HepG2 (cell line): ENCODE data around the gene LAMA5. TPM values are rescaled to one million over a fixed set of nuclear protein-coding genes. Genes with fewer than 3 reads are reported as not detected.

ENCODE experiments used
- AKAP8 ChIP-seq: sonication (generic); formaldehyde crosslinking; IDR thresholded peaks from 2 replicates; pipeline ENCODE4 v1.5.1; 2020; ENCODE audit warnings: mild to moderate bottlenecking, missing genetic modification reagents
- ASH2L ChIP-seq: fragments of 300-600, 200-600 bp; sonication (generic); IDR thresholded peaks from 2 replicates; pipeline ENCODE4 v1.7.0; 2017; ENCODE audit warnings: low read depth, mild to moderate bottlenecking, moderate library complexity, mixed read lengths, low read length; ENCODE audit not compliant: insufficient read length
- ELF3 ChIP-seq: IDR thresholded peaks from 2 replicates; pipeline ENCODE4 v1.6.1; 2016; ENCODE audit warnings: missing genetic modification reagents, missing compliant biosample characterization
- EP300 ChIP-seq, 3 experiments: sonication (generic) in 1 of 3; formaldehyde crosslinking in 1 of 3; IDR thresholded peaks; 2 replicates each; pipeline versions ENCODE4 v1.5.1 to v1.6.1; 2011 to 2020; ENCODE audit warnings: low read depth in 2 of 3, low read length in 2 of 3, borderline replicate concordance in 1 of 3, improper control_type of control experiment in 1 of 3, mild to moderate bottlenecking in 1 of 3, missing genetic modification reagents in 1 of 3, moderate library complexity in 1 of 3
- ETV6 ChIP-seq: sonication (generic); formaldehyde crosslinking; conservative IDR thresholded peaks from 2 replicates; pipeline ENCODE4 v1.4.0; 2020; ENCODE audit warnings: missing genetic modification reagents
- EZH2 ChIP-seq: conservative IDR thresholded peaks from 2 replicates; pipeline ENCODE4 v1.6.1; 2012; ENCODE audit warnings: mild to moderate bottlenecking, low read depth, low read length, moderate library complexity
- JARID2 ChIP-seq: sonication (generic); formaldehyde crosslinking; IDR thresholded peaks from 2 replicates; pipeline ENCODE4 v1.8.1; 2023; ENCODE audit warnings: missing genetic modification reagents, inconsistent platforms; ENCODE audit not compliant: insufficient replicate concordance
- MXD3 ChIP-seq: IDR thresholded peaks from 2 replicates; pipeline ENCODE4 v1.6.1; 2016; ENCODE audit warnings: mild to moderate bottlenecking, missing biosample characterization, missing genetic modification reagents
- NR0B2 ChIP-seq: sonication (generic); formaldehyde crosslinking; IDR thresholded peaks from 2 replicates; pipeline ENCODE4 v1.4.0; 2020; ENCODE audit warnings: mild to moderate bottlenecking, missing genetic modification reagents
- PATZ1 ChIP-seq: sonication (generic); formaldehyde crosslinking; IDR thresholded peaks from 2 replicates; pipeline ENCODE4 v1.4.0; 2020; ENCODE audit warnings: missing genetic modification reagents
- RFX1 ChIP-seq: fragments of 450-650 bp; IDR thresholded peaks from 2 replicates; pipeline ENCODE4 v1.6.1; 2017
- RFX5 ChIP-seq: IDR thresholded peaks from 2 replicates; pipeline ENCODE4 v1.6.1; 2011; ENCODE audit warnings: low read depth, low read length, improper control_type of control experiment
- RFXAP ChIP-seq: sonication (generic); formaldehyde crosslinking; IDR thresholded peaks from 2 replicates; pipeline ENCODE4 v1.4.0; 2020; ENCODE audit warnings: missing genetic modification reagents, borderline replicate concordance
- SMAD9 ChIP-seq: sonication (generic); formaldehyde crosslinking; IDR thresholded peaks from 2 replicates; pipeline ENCODE4 v1.5.1; 2020; ENCODE audit warnings: mild to moderate bottlenecking, missing genetic modification reagents
- SNAPC5 ChIP-seq: sonication (generic); formaldehyde crosslinking; IDR thresholded peaks from 2 replicates; pipeline ENCODE4 v1.8.1; 2023; ENCODE audit warnings: mild to moderate bottlenecking, missing genetic modification reagents, borderline replicate concordance
- SRSF1 ChIP-seq: fragments of 200-400 bp; formaldehyde crosslinking; optimal IDR thresholded peaks from 2 replicates; pipeline ENCODE3; 2017; ENCODE audit warnings: mild to moderate bottlenecking, low read depth, low read length, moderate library complexity
- TBX2 ChIP-seq: sonication (generic); formaldehyde crosslinking; IDR thresholded peaks from 2 replicates; pipeline ENCODE4 v1.5.0; 2020; ENCODE audit warnings: missing genetic modification reagents, mild to moderate bottlenecking, borderline replicate concordance
- TCF7 ChIP-seq: sonication (generic); IDR thresholded peaks from 2 replicates; pipeline ENCODE4 v1.6.1; 2016; ENCODE audit warnings: antibody characterized with exemption, low read depth
- YEATS4 ChIP-seq: sonication (generic); formaldehyde crosslinking; IDR thresholded peaks from 2 replicates; pipeline ENCODE4 v1.4.0; 2020; ENCODE audit warnings: missing genetic modification reagents, borderline replicate concordance
- ZNF326 ChIP-seq: sonication (generic); formaldehyde crosslinking; IDR thresholded peaks from 2 replicates; pipeline ENCODE4 v1.4.0; 2020; ENCODE audit warnings: missing genetic modification reagents, borderline replicate concordance
- ZNF329 ChIP-seq: sonication (generic); formaldehyde crosslinking; IDR thresholded peaks from 2 replicates; pipeline ENCODE4 v1.9.0; 2021; ENCODE audit warnings: low read depth, mild to moderate bottlenecking, missing genetic modification reagents
- ZNF414 ChIP-seq: sonication (generic); formaldehyde crosslinking; IDR thresholded peaks from 2 replicates; pipeline ENCODE4 v1.5.0; 2020; ENCODE audit warnings: missing genetic modification reagents
- ZNF431 ChIP-seq: sonication (generic); formaldehyde crosslinking; IDR thresholded peaks from 2 replicates; pipeline ENCODE4 v1.9.0; 2022; ENCODE audit warnings: missing genetic modification reagents, low read depth, mild to moderate bottlenecking, borderline replicate concordance
- ZNF562 ChIP-seq: sonication (generic); formaldehyde crosslinking; IDR thresholded peaks from 2 replicates; pipeline ENCODE4 v1.8.0; 2022; ENCODE audit warnings: missing genetic modification reagents, borderline replicate concordance
- ZNF607 ChIP-seq: sonication (generic); formaldehyde crosslinking; IDR thresholded peaks from 2 replicates; pipeline ENCODE4 v1.5.1; 2020; ENCODE audit warnings: missing genetic modification reagents, mild to moderate bottlenecking, borderline replicate concordance
- ZNF776 ChIP-seq: sonication (generic); formaldehyde crosslinking; IDR thresholded peaks from 2 replicates; pipeline ENCODE4 v1.4.0; 2020; ENCODE audit warnings: mild to moderate bottlenecking, missing genetic modification reagents
- polyA plus RNA-seq, 8 experiments: library from polyadenylated mRNA; depleted of rRNA in 3 of 8; stranded (reverse) in 7 of 8; unstranded in 1 of 8; fragments of >200 nt; fragmentation: Illumina TruSeq in 4 of 8; extraction: Trizol in 4 of 8; gene quantifications; 2 replicates each; pipeline versions ENCODE4 v1.2.1 to v1.2.3, GENCODE V29; 2011 to 2016; ENCODE audit warnings: low read depth in 4 of 8, missing spikeins in 1 of 8, mixed read lengths in 1 of 8; ENCODE audit not compliant: insufficient read depth in 1 of 8
- total RNA-seq, 5 experiments: library from RNA; depleted of rRNA; stranded (reverse); fragments of >200 nt; fragmentation: Illumina TruSeq; extraction: Trizol; gene quantifications; 2 replicates each; pipeline ENCODE4 v1.2.3, GENCODE V29; 2016; ENCODE audit warnings: low read depth in 1 of 5

The LAMA5 gene
- total and polyA plus RNA-seq, 2 of the 13 experiments (the other 11 are each of a cell fraction or from before 2014, with no cell fraction given), result 21.0 to 44.7 TPM

GRCh38 chr20:62301773-62302340 lies 65.3 kb downstream of the LAMA5 start (continued):
- no peak for TF ChIP-seq EZH2
- TF ChIP-seq RFXAP (CRISPR knock-in tag), result peak; percentile 93; the same call in 1 of the 2 replicates
- peak; percentile 81 for TF ChIP-seq ELF3 (CRISPR knock-in tag)
- peak; percentile 61; the same call in 1 of the 2 replicates for TF ChIP-seq ZNF329 (CRISPR knock-in tag)
- TF ChIP-seq EP300 (IDR thresholded peaks at IDR 0.05; ENCODE audit: low read depth in 2 of 2, low read length in 2 of 2), result peak; percentile 48 to 89; a peak in 3 of 4 replicates
- TF ChIP-seq EP300 (CRISPR knock-in tag; IDR thresholded peaks at IDR 0.05; ENCODE audit: borderline replicate concordance), result peak; percentile 67; the same call in 1 of the 2 replicates
- peak; percentile 82; the same call in 1 of the 2 replicates for TF ChIP-seq ZNF776
- TF ChIP-seq RFX1, result no peak
- TF ChIP-seq MXD3 (CRISPR knock-in tag), result peak; percentile 83
- TF ChIP-seq ZNF326 (CRISPR knock-in tag), result no peak
- TF ChIP-seq TCF7, result peak; percentile 24; the same call in 1 of the 2 replicates
- peak; percentile 88 for TF ChIP-seq ZNF607 (CRISPR knock-in tag)
- TF ChIP-seq NR0B2 (CRISPR knock-in tag), result peak; percentile 59; the same call in 1 of the 2 replicates
- TF ChIP-seq JARID2 (CRISPR knock-in tag), result no peak
- TF ChIP-seq YEATS4 (CRISPR knock-in tag), result peak; percentile 12; the same call in 1 of the 2 replicates
- TF ChIP-seq ASH2L, result no peak
- TF ChIP-seq ZNF414, result peak; percentile 49
- no peak for TF ChIP-seq ZNF562 (CRISPR knock-in tag)
- no peak for TF ChIP-seq SRSF1
- peak; percentile 70; the same call in 1 of the 2 replicates for TF ChIP-seq AKAP8 (CRISPR knock-in tag)
- TF ChIP-seq ETV6 (CRISPR knock-in tag), result peak; percentile 93
- no peak for TF ChIP-seq ZNF431 (CRISPR knock-in tag)
- no peak; the same call in 1 of the 2 replicates for TF ChIP-seq SMAD9 (CRISPR knock-in tag)
- TF ChIP-seq PATZ1 (CRISPR knock-in tag), result peak; percentile 98
- no peak for TF ChIP-seq SNAPC5 (CRISPR knock-in tag)
- peak; percentile 47; the same call in 1 of the 2 replicates for TF ChIP-seq RFX5
- TF ChIP-seq TBX2, result peak; percentile 88
